Stimulated activated CD4-positive, alpha-beta T cell treated with anti-CD3 and anti-CD28 coated beads, Interleukin-4, amount 100 ng/mL, for 4 hours (primary cell): ENCODE results near the gene TRIM29.
A peak's percentile ranks its signal among the peaks of the same experiment; 100 is the strongest.
"Not testable (repeated sequence)": the region's sequence is repeated elsewhere in the genome, so short reads cannot be mapped to it uniquely, and the experiment has no call there.

Source experiments
- DNase-seq, 2 experiments: peaks; one replicate each; pipeline ENCODE4 v3.0.0-alpha.2; 2020

TRIM29 gene

DNA sequence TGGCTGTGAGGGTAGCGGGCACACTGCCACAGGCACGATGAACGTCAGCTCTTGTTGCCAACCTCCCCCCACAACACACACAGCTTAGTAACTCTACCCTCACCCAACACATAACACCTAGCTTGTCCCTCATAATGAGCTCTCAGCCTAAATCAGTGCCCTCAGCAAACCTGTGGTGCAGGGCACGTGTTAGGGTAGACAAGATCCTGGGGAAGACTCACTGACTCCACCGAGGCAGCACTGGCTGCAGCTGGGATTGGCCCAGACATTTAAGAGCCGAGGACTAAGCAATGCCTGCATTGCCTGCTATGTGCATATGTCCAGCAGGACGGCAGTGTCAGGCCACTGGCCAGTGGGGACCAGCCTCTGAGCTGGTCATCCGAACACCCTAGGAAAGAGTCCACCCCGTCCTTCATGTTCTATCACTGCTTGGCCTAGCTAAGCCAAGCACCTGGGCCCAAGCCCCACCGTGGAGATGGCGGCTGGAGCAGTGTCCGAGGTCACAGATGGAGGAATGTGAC is 32.9 kb upstream of the TRIM29 start:
- DNase-seq = no peak

GRCh38 chr11:120169981-120170698 is 32.2 kb upstream of the TRIM29 start:
- no peak for DNase-seq

DNA sequence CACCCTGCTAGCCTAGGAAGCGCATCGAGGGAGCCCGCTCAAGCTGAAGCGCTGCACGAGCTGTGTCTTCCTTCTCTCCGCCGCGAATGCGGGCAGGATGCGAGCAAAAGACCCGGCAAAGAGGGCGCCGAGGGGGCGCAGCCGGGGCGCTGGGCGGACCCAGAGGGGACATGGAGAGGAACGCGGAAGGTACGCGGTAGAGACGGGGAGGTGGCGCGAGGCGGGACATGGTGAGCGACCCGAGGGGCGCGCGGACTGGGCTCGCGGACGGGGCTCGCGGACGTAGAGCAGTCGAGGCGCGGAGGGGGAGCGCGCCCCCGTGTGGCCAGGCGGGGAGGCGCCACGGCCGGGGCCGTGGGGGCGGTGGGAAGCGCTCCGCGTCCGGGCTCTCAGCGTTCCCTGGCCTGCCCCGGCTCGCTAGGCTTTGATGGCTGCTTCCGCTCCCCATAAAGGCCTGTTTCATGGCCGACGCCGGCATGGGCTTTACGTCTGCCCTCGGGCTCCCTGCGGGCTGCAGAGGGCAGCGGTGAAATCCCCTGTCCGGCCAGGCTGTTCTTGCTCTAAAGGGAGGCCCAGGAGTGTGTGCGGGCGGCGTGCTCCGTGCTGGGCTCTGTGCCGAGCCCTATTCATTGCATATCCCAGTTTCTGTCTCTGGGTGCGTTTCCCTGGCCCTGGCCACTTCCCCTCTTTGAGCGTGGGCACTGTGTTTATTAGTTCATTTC is 31.2 kb upstream of the TRIM29 start:
- DNase-seq = peak; percentile 29 to 60

GRCh38 chr11:120168108-120168959 is 30.4 kb upstream of the TRIM29 start:
- DNase-seq = no peak

DNA sequence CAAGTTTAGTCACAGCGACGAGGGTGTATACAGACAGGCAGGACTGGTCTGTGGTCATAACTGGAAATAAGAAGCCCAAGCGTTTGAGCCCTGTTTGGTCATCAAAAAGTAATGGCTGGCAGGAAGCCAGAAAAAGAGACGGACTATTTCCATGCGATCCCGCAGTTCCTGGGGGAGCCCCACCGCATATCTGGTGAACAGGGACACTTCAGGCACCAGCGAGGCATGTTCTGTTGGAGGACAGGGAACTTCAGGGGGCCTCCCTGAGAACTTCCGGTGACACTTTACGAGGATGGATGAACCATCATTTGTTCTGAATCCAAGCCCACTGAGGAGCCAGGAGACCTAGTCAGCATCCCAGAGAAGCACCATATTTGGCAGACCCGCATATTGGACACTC is 29.7 kb upstream of the TRIM29 start:
- no peak for DNase-seq

DNA sequence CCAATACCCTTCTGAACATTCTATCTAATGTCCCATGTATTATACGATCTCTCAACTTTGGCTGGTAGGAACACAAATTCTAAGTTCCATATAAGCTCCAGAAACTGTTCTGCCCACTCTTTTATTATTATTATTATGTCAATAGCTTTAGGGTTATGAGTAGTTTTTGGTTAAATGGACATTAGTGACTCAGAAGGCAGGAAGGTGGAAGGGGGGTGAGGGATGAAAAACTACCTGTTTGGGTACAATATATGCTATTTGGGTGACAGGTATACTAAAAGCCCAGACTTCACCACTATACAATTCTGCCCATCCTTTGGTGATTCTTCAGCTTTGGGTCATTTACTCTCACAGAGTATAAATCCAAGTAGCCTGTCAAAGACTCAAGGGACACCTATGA is 22.5 kb upstream of the TRIM29 start:
- no peak for DNase-seq

GRCh38 chr11:120153221-120153620 is 15.3 kb upstream of the TRIM29 start:
- DNase-seq = no peak

- DNase-seq = no peak
Observed at GRCh38 chr11:120151536-120151935, 13.6 kb upstream of the TRIM29 start.

GRCh38 chr11:120149246-120149645 is 11.3 kb upstream of the TRIM29 start:
- no peak for DNase-seq

GRCh38 chr11:120147950-120148270 is 10.0 kb upstream of the TRIM29 start:
- no peak for DNase-seq

DNA sequence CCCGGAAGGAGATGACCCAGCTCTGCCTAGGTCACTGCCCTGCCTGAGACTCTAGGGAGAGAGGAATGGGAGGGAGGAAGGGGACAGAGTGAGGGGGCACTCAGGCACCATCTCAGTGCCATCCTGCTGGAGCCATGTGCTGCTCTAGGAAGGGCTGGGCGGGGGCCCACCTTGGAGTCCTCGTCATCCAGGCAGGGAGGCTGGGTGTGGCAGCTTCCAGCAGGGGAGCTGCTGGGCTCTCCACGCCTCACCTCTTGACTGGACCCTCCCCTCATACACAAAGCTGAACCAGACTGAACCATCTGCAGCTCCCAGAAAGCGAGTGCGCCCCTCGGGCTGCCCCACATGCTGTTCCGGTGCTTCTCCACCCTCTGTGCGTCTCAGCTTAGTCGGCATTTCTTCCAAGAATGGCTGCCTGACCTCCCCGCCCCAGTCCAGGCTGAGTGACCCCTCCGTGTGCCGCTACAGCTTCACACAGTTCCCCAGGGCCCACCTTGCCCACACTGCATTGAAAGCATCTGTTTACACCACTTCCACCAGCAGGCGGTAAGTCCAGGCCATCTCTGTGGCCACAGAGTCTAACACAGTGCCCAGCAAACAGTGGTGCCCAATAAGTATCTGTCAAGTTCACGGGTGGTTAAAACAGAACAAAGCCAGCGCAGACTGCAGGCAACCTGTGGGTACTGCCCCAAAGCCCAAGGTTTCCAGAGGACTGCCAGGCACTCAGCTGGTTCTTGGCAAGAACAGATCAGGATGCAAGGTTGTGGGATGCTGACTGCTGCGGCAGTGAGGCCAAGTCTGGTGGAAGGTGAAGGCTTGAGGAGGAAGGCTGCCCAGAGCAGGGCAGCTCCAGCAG is 9.4 kb upstream of the TRIM29 start:
- DNase-seq = no peak

DNA sequence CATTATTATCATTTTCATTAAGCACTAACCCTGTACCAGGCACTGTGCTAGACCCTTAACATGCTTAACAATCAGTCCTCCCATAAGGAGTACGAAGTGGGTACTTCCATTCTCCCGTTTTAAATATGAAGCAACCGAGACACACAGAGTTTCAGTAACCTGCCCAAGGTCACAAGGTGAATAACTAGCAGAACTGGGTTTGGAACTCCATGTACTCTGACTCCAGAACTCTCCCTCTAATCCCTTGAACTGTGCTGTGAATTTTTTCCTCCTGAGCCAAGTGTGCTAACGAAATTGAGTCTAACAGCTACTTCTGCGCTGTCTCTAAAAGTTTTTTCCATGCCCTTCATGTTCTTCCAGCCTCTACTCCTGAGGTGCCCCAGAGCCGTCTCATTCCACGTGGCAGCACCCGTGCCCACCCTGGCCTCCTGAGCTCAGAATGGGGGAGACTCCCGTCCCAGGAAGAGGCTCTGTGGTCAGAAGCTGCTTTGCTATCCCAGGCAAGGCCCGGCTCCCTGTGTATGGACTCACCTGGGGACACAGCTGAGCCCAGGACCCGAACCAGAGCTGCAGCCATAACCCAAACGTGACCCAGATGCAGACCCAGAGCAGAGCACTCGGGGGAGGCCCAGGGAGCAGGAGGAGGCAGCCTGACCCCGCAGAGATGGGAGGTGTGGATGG is 8.6 kb upstream of the TRIM29 start:
- no peak for DNase-seq

DNA sequence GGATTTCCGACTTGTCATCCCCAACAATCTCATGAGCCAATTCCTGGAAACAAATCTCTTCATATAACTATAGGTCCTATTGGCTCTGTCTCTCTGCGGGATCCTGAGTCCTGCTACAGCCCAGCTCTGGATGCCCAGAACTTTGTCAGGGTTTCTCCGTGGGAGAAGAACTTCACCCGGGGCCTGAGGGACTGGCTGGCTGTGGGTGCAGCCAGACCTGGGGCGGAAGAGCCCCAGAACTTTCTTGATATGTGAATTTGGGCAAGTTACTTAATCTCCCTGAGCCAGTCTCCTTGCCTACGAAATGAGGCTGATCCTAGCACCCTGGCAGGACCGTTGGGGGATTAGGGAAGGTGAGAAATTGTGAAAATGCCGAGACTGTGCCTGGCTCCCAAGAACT is 6.6 kb upstream of the TRIM29 start:
- no peak for DNase-seq

GRCh38 chr11:120143472-120143871 is 5.6 kb upstream of the TRIM29 start:
- not testable (repeated sequence) for DNase-seq

DNA sequence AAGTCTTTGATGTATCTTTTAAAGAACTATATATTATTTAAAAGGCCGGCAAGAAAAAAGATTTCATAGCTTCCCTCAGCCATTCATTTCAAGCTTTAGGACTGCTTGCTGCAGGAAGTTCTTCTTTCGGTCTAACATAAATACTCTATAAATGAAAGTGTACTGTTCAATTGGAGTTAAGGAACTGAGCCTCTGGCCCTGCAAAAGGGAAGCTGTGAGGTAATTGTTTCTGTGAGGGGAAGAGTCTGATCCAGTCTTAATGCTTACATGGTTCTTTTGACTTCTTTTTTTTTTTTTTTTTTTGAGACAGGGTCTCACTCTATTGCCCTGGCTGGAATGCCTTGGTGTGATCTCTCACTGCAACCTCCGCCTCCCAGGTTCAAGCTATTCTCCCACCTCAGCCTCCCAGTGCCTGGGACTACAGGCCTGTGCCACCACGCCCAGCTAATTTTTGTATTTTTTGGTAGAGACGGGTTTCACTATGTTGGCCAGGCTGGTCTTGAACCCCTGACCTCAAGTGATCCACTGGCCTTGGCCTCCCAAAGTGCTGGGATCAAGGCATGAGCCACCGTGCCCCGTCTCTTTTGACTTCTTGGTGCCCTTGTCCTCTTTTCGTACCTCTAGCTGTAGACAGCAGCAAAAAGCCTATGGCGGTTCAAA is 4.7 kb upstream of the TRIM29 start:
- DNase-seq = no peak

DNA sequence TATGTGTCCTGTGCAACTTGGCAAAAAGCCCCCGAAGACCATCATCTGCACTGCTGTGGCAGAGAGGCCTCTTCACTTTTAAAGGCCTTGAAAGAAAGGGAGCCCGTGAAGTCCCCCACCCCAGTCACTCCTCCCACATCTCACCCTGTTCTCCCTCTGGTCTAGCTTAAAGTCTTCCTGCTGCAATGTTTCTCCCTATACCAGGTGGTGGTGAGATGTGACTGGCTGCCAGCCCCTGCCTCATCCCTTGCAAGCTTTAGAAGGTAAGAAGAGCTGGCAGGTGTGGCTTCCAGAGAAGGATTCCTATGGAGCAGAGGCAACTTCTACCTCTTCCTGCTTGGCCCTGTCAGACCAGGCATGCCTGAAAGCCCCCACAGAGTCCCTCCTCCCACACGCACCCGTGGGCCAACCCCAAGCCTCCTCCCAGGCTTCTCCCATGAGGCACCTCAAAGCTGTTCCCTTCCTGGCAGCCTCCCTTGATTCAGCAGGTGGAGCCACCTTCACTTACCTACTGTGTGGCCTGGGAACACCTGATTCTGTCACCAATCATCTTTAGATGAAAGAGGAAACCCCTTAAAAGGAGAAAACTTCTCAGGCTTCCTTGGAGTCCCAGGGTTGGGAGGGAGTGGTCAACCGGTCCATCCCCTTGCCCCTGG is 4.0 kb upstream of the TRIM29 start:
- DNase-seq = no peak

GRCh38 chr11:120141113-120141767 is 3.3 kb upstream of the TRIM29 start:
- no peak for DNase-seq

DNA sequence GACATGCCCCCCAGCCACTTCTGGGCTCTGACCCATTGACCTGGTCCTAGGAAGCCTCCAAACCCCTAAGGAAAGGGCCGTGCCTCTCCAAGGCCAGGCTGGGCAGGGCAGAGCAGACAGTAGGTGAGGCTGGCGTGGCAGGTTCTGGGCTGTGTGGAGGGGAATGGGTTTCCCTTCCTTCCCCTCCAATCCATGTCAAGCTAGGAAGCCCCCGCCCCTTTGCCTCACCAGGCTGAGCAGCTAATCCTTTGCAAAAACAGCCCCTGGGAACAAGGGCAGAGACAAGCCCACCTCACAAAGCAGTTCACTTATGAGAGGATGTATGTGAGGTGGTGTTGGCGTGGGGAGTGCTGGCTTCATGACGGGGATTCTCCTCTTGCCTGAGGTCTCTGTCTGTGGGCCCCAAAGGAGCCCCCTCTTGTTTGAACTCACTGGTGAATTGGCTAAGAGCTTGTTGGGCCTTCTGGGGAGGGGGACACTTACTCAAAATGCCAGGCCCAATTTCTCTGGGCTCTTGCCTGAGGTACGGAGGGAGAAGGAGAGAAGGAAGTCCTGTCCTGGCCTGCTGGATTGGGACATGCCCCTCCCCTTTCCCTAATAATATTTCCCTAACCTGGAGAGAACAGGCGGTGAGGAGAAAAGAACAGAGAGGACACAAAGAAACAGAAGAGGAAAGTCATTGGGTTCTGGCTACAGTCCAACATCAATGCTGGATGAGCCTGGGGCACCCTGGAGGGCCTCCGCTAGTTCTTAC is 1.6 kb upstream of the TRIM29 start:
- no peak for DNase-seq

DNA sequence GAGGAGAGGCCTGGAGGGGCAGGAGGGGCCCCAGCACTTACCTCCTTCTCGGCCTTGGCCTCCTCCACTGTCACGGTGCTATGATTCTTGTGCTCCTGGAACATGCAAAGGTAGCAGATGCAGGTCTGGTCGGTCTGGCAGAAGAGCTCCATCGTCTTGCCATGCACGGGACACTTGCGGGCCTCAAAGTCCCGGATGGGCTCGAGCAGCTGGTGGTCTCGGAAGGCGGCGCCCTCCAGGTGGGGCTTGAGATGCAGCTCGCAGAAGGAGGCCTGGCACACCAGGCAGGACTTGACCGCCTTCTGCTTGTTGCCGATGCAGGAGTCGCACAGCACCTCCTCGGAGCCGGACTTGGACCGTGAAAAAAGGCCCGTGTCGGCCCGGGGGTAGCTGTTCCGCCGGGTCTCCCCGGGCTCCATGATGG is 714 bp downstream of the TRIM29 start:
- peak in 1 of 2 experiments; percentile 0 for DNase-seq

GRCh38 chr11:120136356-120136755 is 1.6 kb downstream of the TRIM29 start:
- no peak for DNase-seq
